UCSD-AML1 (cell line): ENCODE data around the gene SMPD3.
"Not testable (repeated sequence)": the region's sequence is repeated elsewhere in the genome, so short reads cannot be mapped to it uniquely, and the experiment has no call there.

ENCODE experiments used
- DNase-seq: peaks from one replicate; lab custom pipeline; 2025; ENCODE audit not compliant: unreplicated experiment; lab: John Stamatoyannopoulos, UW

Gene SMPD3

DNA sequence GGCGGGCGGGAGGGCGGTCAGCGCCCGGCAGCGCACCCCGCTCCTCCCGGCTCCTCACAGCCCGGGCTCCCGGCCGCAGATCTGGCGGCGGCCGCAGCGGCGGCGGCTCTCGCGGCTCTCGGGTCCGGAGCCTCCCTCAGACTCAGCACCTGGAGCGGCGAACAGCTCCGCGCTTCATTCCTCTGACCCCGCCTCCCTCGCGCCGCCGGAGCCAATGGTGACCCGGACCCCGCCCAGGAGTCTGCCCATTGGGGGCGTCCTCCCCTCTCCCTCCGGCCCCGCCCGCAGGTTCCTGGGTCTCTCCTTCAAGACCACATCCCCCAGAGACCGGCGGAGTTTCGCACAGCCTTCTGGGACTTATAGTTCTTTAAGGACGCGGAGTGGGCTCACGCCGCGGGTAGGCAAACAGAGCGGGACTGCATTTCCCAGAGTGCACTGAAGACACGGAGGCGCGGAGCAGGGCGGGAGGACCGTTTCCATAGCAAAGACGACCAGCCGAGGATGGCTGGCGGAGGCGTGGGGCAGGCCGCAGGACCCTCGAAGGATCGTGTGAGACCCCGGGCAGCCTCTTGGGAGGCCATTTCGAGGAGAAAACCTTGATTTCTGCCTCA is at the start of gene SMPD3:
SMPD3 (minus strand) TSS at position 149 of the 611 bp plus-strand sequence. CDS start 76,327 bp downstream, outside the sequence.
- peak; percentile 95 for DNase-seq

GRCh38 chr16:68496689-68497088 is 48.4 kb upstream of the SMPD3 start:
- DNase-seq, result no peak

DNA sequence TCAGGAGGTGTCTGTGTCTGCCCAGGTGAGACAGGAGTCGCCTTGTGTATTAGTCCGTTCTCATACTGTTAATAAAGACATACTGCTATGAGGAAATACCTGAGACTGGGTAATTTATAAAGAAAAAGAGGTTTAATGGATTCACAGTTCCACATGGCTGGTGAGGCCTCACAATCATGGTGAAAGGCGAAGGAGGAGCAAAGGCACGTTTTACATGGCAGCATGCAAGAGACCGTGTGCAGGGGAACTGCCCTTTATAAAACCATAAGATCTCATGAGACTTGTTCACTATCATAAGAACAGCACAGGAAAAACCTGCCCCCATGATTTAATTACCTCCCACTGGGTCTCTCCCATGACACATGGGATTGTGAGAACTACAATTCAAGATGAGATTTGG is 46.0 kb upstream of the SMPD3 start:
- DNase-seq, result not testable (repeated sequence)

DNA sequence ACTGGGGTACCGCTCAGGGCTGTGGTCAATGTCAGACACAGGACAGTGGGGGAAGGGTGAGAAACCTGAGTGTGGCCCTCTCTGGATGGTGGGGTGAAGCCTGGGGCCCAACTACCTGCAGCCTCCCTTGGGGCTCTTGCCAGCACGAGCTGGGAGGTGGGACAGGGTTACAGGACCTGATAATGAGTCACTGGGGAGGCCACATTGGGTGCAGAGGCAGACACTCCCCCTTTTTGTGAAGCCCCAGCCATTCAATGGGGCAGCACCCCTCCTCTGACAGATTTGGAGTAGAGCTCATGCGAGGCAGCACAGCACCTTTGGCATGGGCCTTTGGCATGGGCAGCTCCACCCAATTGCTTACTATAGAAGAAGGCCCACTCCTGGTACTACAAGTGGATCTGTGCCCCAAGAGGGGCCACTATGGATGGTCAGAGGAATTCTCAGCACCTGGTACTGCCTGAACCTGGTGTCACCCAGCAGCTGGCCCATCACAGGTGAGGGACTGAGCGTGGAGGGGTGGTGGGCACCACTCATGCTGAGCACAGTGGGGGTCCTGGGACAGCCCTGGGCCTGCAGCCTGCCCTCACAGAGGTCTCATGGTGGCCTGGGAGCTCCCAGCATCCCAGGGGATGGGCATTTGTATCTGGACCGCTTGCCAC is 45.2 kb upstream of the SMPD3 start:
- no peak for DNase-seq

DNA sequence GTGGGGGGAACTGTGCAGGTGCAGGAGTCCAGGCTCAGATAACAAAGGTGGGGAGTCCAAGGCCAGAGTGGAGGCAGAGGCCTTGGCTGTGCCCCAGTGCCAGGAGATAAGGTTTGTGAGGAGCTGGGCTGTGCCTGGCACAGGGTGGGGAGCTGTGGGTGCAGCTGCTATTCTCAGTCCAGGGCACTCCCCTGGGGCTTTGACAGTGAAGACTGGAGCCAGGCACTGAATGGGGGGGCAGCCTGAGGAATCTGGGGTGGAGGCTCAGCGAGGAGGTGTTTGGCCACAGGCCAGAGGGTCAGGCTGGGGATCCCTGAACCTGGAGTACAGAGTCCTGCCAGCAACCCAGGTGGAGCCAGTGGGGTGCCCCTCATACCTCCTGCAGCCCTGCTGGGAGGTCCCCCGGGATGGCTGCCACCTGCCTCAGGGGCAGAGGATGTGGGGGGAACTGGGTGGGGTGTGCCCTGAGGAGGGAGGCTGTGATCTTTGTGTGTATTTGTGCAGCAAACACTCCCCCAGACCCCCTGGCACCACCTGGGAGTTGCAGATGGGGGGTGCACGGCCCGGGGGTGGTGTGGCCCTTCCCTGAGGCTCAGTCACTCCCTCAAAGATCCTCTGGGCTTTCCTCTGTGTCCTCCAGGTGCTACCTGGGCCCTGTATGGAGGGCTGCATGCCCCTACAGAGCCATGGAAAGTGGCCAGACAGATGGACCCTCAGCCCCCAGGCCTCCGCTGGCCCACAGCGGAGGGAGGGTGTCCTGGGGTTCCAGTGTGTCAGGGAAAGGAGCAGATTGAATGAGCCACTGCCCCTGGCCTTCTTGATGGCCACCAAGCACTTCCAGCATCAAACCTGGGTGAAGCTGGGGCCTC is 44.5 kb upstream of the SMPD3 start:
- no peak for DNase-seq

DNA sequence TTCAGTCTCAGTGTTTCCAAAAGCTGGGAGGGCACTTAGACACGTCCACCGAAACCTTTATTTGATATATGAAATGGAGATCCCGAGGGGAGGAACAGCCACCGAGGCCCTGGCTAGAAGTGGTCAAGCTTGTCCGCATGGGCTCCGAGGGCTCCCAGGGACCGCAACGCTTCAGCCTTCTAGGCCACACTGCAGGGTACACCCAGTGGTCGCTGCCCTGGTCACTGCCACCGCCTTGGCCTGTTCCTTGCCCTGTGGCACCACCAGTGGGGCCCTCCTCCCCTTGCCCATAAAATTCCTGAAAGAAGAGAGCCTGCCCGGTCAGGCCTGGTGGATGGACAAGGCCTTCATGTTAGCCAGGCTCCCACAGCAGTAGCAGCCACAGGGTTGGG is 43.8 kb upstream of the SMPD3 start:
- DNase-seq, result no peak

DNA sequence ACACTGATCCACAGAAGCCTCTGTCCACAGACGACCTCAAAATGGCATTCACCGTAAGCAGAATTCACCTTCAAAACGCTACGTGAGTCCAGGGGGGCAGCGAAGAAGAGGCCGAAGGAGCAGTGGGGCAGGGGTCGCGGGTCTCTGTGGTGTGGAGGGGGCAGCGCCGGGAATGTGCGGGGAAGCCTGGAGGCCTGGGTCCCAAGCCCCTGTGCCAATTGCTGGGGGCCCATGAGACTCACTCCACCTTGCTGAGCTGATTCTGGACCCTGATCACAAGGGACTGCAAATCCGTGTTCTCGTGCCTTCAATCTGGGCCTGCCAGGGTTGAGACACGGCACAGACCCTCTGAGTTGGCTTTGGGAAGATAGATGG is 43.3 kb upstream of the SMPD3 start:
- no peak for DNase-seq

DNA sequence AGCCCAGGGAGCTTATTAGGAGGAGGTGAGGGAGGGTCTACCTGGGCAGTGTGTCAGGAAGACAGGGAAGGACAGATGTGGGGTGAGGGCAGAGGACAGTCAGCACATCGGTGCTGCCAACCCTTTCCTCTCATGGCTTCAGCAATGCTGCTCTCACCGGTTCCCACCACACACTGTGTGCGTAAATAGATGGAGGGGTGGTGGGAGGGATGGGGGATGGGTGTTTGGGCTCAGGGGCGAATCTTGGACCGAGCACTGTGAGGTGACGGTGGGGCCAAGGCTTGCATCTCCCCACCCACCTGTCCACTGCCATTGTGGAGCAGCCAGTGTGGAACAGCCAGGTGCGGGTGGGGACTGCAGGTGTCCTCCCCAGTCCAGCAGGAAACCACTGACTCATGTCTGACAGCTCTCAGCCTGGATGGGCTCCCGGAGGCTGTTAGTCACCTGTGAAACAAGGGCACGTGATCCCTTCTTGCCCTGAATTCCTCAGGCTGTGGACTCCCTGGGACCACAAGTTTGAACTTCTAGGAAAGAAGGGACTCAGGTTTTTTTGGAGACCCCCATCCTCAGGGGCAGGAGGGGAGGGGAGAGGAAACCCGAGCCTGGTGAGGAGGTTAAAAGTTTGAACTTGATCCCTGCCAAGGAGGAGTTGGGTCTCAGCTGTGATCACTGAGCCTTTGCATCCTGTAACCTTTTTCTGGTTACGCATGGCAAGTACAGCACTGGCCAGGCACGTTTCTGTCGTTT is 42.7 kb upstream of the SMPD3 start:
- DNase-seq, result no peak

- no peak for DNase-seq
Measured at GRCh38 chr16:68490358-68490757, 42.0 kb upstream of the SMPD3 start.

DNA sequence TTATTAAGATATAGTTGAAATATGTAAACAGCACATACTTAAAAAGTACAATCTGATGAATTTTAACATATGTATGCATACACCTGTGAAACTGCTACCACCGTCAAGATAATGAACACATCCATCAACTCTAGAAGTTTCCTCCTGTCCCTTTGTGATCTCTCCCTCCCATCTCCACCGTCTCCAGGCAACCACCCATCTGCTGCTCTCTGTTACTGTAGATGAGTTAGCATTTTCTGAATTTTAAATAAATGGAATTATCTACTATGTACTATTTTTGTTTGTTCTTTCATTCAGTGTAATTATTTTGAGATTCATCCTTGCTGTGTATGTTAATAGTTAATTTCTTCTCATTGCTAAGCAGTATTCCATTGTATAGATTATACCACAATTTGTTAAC is 40.2 kb upstream of the SMPD3 start:
- no peak for DNase-seq

DNA sequence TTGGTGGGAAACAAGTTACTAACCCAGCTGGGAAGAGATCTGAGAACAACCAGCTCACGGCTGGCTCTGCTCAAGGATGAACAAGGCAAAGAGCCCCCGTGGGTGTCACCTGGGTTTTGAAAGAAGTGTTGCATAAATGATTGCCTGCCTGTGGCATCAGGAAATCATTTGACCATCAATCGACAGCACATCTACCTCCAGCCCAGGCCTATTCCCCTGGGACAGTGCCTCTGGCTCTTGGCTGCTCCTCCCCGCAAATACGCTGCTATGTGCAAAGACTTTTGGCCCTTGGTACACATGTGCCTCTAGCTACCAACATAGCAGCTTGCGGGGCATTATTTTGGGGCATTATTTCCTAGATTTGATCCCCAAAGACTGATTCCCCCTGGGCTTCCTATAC is 39.4 kb upstream of the SMPD3 start:
- DNase-seq, result no peak

GRCh38 chr16:68487203-68487514 is 38.9 kb upstream of the SMPD3 start:
- DNase-seq, result no peak

DNA sequence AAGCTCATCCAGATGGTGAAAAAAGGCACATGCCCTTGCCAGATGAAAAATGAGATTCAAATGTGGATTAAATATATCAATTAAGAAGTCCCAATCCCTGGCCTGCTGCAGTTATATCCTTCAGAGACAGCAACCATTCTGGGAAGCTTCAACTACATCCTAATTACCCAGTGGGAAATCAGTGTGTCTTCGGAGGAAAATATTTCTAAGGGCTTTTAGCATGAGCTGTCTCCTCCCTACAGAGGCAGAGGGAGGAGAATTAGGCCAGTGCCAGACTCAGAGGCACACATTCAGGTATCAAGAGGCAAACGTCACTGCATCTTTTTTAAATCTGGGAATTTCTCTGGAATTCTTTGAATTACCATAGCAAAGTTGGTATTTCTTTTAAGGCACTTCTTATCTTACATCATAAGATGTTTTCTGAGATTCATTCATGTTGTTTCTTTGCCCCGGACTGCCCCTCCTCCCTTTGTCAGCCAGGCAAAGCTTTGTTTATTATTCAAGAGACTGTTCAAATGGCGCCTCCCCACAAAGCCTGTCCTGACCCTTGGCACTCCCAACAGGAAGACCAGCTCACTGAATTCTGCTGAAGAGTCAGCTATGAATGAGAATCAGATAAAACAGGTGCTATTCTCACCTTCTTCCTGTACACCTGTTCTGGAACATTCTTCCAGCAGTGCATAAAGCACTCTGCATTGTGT is 38.3 kb upstream of the SMPD3 start:
- no peak for DNase-seq

- no peak for DNase-seq
Measured at GRCh38 chr16:68481636-68482035, 33.3 kb upstream of the SMPD3 start.

GRCh38 chr16:68480084-68480995 is 32.0 kb upstream of the SMPD3 start:
- DNase-seq, result no peak

DNA sequence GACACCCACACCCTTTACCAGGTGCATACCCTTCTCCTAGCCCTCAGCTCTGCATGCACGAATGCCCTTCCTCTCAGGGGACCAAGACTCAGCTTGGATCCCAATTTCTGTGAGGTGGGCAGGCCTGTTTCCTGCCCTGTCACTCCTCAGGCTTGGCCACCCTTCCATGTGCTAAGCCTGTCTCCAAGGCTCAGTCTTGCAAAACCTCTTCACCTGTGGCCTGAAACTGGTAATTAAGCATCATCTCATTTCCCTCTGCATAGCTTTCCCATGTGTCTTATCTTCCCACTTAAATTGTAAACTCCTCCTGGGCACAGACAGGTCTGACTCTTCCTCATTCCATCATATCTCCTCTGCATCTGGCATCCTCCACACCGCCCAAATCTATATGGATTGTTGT is 31.0 kb upstream of the SMPD3 start:
- DNase-seq, result no peak

DNA sequence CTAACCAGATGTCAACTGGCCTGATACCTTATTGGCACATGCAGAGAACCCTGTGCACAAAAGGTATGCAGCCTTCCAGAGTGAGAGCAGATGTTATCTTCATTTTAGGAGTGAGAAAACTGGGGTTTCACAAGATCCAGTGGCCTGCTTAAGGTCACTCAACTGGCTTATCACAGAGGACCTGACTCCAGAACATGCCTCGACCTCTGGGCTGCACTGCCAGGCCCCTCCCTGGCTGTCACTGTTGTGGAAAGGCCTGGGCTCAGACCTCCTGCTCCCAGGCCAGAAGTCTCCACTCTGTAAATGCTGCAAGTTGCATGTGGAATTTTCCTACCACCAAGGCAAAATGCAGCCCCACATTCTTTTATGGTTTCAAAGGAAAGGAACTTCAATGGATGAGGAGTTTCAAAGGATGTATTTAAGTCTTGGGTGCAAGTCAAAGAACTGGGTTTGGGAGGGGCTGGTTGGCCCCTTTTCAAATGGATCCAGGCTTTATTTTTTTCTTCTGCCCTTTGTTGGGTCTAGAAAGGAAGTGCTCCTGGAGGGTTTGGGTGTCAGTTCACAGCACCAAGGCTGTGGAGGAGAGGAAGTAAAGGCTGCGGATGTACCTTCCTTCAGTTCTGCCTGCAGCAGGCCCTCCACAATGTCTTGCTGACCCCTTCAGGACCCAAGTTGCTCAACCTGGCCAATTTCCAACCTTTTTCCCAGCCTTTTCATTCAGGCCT is 30.4 kb upstream of the SMPD3 start:
- DNase-seq, result peak; percentile 32

GRCh38 chr16:68475071-68475470 is 26.8 kb upstream of the SMPD3 start:
- DNase-seq, result no peak

- peak; percentile 48 for DNase-seq
Measured at GRCh38 chr16:68473358-68474070, 25.2 kb upstream of the SMPD3 start.
